ENCODE measurements around the gene VSTM4.

GRCh38 chr10:49139846-49140195 lies 24.5 kb upstream of the VSTM4 start:
- TF ChIP-seq EZH2phosphoT487 (IDR thresholded peaks at IDR 0.05; ENCODE audit: borderline replicate concordance, low read depth) = no peak
- no peak for TF ChIP-seq CTCF (IDR thresholded peaks at IDR 0.05)
- TF ChIP-seq POLR2AphosphoS5 (IDR thresholded peaks at IDR 0.05; ENCODE audit: low read depth, low read length) = no peak
- TF ChIP-seq RAD21 (IDR thresholded peaks at IDR 0.05; ENCODE audit: low read length) = no peak
- no peak for TF ChIP-seq REST (IDR thresholded peaks at IDR 0.05; ENCODE audit: low read depth, low read length)
- TF ChIP-seq MAX (IDR thresholded peaks at IDR 0.05; ENCODE audit: low read depth) = no peak
- no peak for TF ChIP-seq FOXJ3 (CRISPR knock-in tag; IDR thresholded peaks at IDR 0.05)
- no peak for TF ChIP-seq RFX5 (IDR thresholded peaks at IDR 0.05; ENCODE audit: low read length)
- TF ChIP-seq MXI1 (IDR thresholded peaks at IDR 0.05; ENCODE audit: low read depth, low read length) = no peak
- no peak for TF ChIP-seq SIN3A (IDR thresholded peaks at IDR 0.05; ENCODE audit: borderline replicate concordance, low read depth, low read length)
- no peak for TF ChIP-seq ELF1 (IDR thresholded peaks at IDR 0.05)
- TF ChIP-seq TEAD4 (IDR thresholded peaks at IDR 0.05; ENCODE audit: borderline replicate concordance, insufficient read depth) = no peak
